SK-N-SH (cell line): ENCODE results near the gene TRPM3.

Experiments used
- CHD2 ChIP-seq: fragments of 150-350 bp; IDR thresholded peaks from 2 replicates; pipeline ENCODE4 v1.6.1; 2018; ENCODE audit warnings: low read length; ENCODE audit not compliant: partially characterized antibody
- CTCF ChIP-seq: fragments of 200-600 bp; sonication (generic); IDR thresholded peaks from 2 replicates; pipeline ENCODE4 v1.6.1; 2017; ENCODE audit warnings: antibody characterized with exemption, mild to moderate bottlenecking, moderate library complexity
- GABPA ChIP-seq: IDR thresholded peaks from 2 replicates; pipeline ENCODE4 v1.4.0; 2012; ENCODE audit warnings: low read depth, mild to moderate bottlenecking
- MAX ChIP-seq: IDR thresholded peaks from 2 replicates; pipeline ENCODE4 v1.4.0; 2012; ENCODE audit warnings: low read depth
- MEF2A ChIP-seq: IDR thresholded peaks from 2 replicates; pipeline ENCODE4 v1.4.0; 2012; ENCODE audit warnings: low read depth, borderline replicate concordance
- NRF1 ChIP-seq: IDR thresholded peaks from 2 replicates; pipeline ENCODE4 v1.6.1; 2012; ENCODE audit warnings: low read depth, mild to moderate bottlenecking, low read length
- POLR2AphosphoS5 ChIP-seq: IDR thresholded peaks from 2 replicates; pipeline ENCODE4 v1.6.1; 2012; ENCODE audit warnings: low read depth, low read length
- REST ChIP-seq: IDR thresholded peaks from 2 replicates; pipeline ENCODE4 v1.6.1; 2012; ENCODE audit warnings: mild to moderate bottlenecking, low read depth, low read length, moderate library complexity
- TEAD4 ChIP-seq: IDR thresholded peaks from 2 replicates; pipeline ENCODE4 v1.4.0; 2012; ENCODE audit warnings: mild to moderate bottlenecking, borderline replicate concordance; ENCODE audit not compliant: insufficient read depth
- USF2 ChIP-seq: fragments of 150-350 bp; IDR thresholded peaks from 2 replicates; pipeline ENCODE4 v1.6.1; 2017; ENCODE audit warnings: antibody characterized with exemption, low read length, low read depth, borderline replicate concordance

- TF ChIP-seq TEAD4 (no peak), CTCF (no peak), REST (no peak), NRF1 (no peak), MAX (no peak), GABPA (no peak), USF2 (no peak), CHD2 (no peak), MEF2A (no peak), POLR2AphosphoS5 (no peak)
These were observed 30.5 kb downstream of the TRPM3 start for GRCh38 chr9:71090896-71091295.
